ENCODE data around the gene SETD1A. TPM values are rescaled to one million over a fixed set of nuclear protein-coding genes. Genes with fewer than 3 reads are reported as not detected.

The SETD1A gene
- polyA plus RNA-seq, 2 of the 4 experiments (the other 2 are of a cell fraction): 2.0 to 21.2 TPM

GRCh38 chr16:30983898-30984610 is 26.5 kb downstream of the SETD1A start:
- H3K9me3 ChIP-seq: no peaks in the 10 kb centered on the region
- no peak overlapping the region for H3K4me3 ChIP-seq
- FAIRE-seq (no peak), DNase-seq (ENCODE audit: low read depth in 1 of 2, low spot score in 1 of 2) (no peak), ATAC-seq (peak in 1 of 2 experiments; percentile 2; a peak in 3 of 6 replicates)
- H3K27ac ChIP-seq: no peak overlapping the region
- TF ChIP-seq CTCF (IDR thresholded peaks at IDR 0.05) (no peak), RAD21 (conservative IDR thresholded peaks at IDR 0.05 in 1 of 2, IDR thresholded peaks at IDR 0.05 in 1 of 2) (no peak), MAX (IDR thresholded peaks at IDR 0.05) (no peak), REST (IDR thresholded peaks at IDR 0.05) (no peak), NPAS2 (CRISPR knock-in tag; IDR thresholded peaks at IDR 0.05; ENCODE audit: borderline replicate concordance) (no peak), CEBPB (IDR thresholded peaks at IDR 0.05) (no peak), GATA3 (IDR thresholded peaks at IDR 0.05; ENCODE audit: borderline replicate concordance) (no peak), ZC3H11A (IDR thresholded peaks at IDR 0.05) (no peak), RNF2 (IDR thresholded peaks at IDR 0.05; ENCODE audit: borderline replicate concordance, low read depth) (no peak), FOXS1 (CRISPR knock-in tag; IDR thresholded peaks at IDR 0.05) (no peak), EHMT2 (IDR thresholded peaks at IDR 0.05; ENCODE audit: low read depth) (no peak), RARB (CRISPR knock-in tag; IDR thresholded peaks at IDR 0.05) (no peak), ATOH8 (CRISPR knock-in tag; IDR thresholded peaks at IDR 0.05; ENCODE audit: low read depth) (no peak), TFCP2L1 (CRISPR knock-in tag; IDR thresholded peaks at IDR 0.05) (no peak), HOXA7 (CRISPR knock-in tag; IDR thresholded peaks at IDR 0.05) (no peak)
- H3K4me2 ChIP-seq: no peak overlapping the region
- 93% methylated on average over 12 of the region's 14 CpGs for whole genome bisulfite sequencing (ENCODE audit: missing lambda C conversion rate)
- peaks cover 13% of the 10 kb centered on the region for H3K4me1 ChIP-seq
- ChIA-PET POLR2A (interaction anchor here (0.7 to 2.0 kb wide), 4 partner anchors 15 to 159 kb away, joined by 3 to 11 read pairs (median 5); no protein-coding TSS in a partner anchor), CTCF (interaction anchor here (0.6 to 7.8 kb wide), 68 partner anchors 9 to 885 kb away, joined by 3 to 97 read pairs (median 6); partner anchors contain the start of genes PRSS53, PYCARD, SETD1A and STX4)

- WGBS (ENCODE audit: missing lambda C conversion rate): 29% methylated on average over 22 of the region's 24 CpGs
- ATAC-seq (peak; percentile 75 to 92), FAIRE-seq (no peak), DNase-seq (ENCODE audit: low read depth in 1 of 2, low spot score in 1 of 2) (peak; percentile 80 to 95)
- peak within 1 kb of the TSS; percentile 46 for H3K4me3 ChIP-seq
- ChIA-PET POLR2A (interaction anchor here (0.7 to 2.0 kb wide), 7 partner anchors 12 to 158 kb away, joined by 3 to 11 read pairs (median 6); partner anchors contain the start of genes ZNF646 and ZNF668), CTCF (interaction anchor here (0.6 to 7.8 kb wide), 67 partner anchors 7 to 883 kb away, joined by 3 to 97 read pairs (median 6); partner anchors contain the start of genes PRSS53, PYCARD, SETD1A and STX4)
- H3K27ac ChIP-seq: peak within 1 kb of the TSS; percentile 84 to 88
- H3K4me1 ChIP-seq: peaks cover 13% of the 10 kb centered on the region
- H3K4me2 ChIP-seq: peak within 1 kb of the TSS; percentile 89
- H3K9me3 ChIP-seq: no peaks in the 10 kb centered on the region
- no peak for TF ChIP-seq TFCP2L1 (CRISPR knock-in tag; IDR thresholded peaks at IDR 0.05)
- no peak for TF ChIP-seq HOXA7 (CRISPR knock-in tag; IDR thresholded peaks at IDR 0.05)
- TF ChIP-seq RAD21 (conservative IDR thresholded peaks at IDR 0.05 in 1 of 2, IDR thresholded peaks at IDR 0.05 in 1 of 2): peak; percentile 86 to 90
- no peak for TF ChIP-seq FOSL2 (IDR thresholded peaks at IDR 0.05)
- TF ChIP-seq FOSL2 (CRISPR knock-in tag; IDR thresholded peaks at IDR 0.05): 0 out of 2 replicates have a peak, but pooled peaks have one; percentile 23
- TF ChIP-seq PBX3 (IDR thresholded peaks at IDR 0.05): peak; percentile 55; the same call in 1 of the 2 replicates
- peak; percentile 21; the same call in 1 of the 2 replicates for TF ChIP-seq POLR2A (IDR thresholded peaks at IDR 0.05; ENCODE audit: low read length)
- peak; percentile 97 for TF ChIP-seq SMC3 (IDR thresholded peaks at IDR 0.05)
- TF ChIP-seq MAX (IDR thresholded peaks at IDR 0.05): peak; percentile 52
- TF ChIP-seq ZFP36 (IDR thresholded peaks at IDR 0.05; ENCODE audit: borderline replicate concordance, partially characterized antibody): no peak
- TF ChIP-seq JUN (IDR thresholded peaks at IDR 0.05): 0 out of 5 replicates have a peak, but pooled peaks of 1 of the 2 experiments have one; percentile 18
- TF ChIP-seq MAZ (IDR thresholded peaks at IDR 0.05; ENCODE audit: borderline replicate concordance, low read depth, low read length): 0 out of 2 replicates have a peak, but pooled peaks have one; percentile 83
These were observed 27.3 kb downstream of the SETD1A start, which contains the start of gene HSD3B7 for GRCh38 chr16:30984669-30985400. HSD3B7 (plus strand) TSS chr16:30985207; CDS start chr16:30985659, 452 bp downstream.

Measured in A549 (cell line).